ENCODE results near the gene ASIC4. TPM values are rescaled to one million over a fixed set of nuclear protein-coding genes. Genes with fewer than 3 reads are reported as not detected.

Gene ASIC4
- total and polyA plus RNA-seq, 2 of the 13 experiments (the other 11 are each of a cell fraction or from before 2014, with no cell fraction given): 0.03 TPM; not detected in 1

DNA sequence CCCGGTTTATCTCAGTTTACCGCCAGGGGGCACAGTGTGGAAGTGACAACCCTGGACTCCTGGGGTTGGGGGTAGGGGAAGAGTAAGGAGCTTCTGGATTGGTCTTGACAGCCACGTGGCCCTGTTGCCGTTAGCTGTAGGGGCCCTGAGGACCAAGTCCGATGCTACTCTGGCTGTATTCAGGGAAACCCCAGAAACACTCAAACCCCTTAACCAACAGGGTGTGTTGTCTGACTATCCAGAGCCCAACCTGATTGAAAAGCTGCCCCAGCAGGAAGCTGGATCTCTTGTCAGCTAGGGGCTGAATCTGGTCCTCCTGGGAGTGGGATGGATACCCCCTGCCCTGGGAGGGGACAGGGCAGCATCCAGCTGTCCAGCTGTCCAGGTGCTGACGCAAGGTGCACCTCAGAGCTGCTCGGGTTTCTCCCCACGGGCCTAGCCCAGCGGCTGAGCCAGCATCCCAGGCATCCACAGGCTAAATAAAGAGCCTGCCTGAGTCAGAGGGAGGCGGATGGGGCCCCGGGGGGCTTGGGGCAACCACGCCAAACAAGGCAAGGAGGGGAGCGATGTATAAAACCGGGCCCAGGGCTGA, 18.7 kb upstream of the ASIC4 start (continued):
- TF ChIP-seq, protein P1, sequence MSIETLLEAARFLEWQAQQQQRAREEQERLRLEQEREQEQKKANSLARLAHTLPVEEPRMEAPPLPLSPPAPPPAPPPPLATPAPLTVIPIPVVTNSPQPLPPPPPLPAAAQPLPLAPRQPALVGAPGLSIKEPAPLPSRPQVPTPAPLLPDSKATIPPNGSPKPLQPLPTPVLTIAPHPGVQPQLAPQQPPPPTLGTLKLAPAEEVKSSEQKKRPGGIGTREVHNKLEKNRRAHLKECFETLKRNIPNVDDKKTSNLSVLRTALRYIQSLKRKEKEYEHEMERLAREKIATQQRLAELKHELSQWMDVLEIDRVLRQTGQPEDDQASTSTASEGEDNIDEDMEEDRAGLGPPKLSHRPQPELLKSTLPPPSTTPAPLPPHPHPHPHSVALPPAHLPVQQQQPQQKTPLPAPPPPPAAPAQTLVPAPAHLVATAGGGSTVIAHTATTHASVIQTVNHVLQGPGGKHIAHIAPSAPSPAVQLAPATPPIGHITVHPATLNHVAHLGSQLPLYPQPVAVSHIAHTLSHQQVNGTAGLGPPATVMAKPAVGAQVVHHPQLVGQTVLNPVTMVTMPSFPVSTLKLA (IDR thresholded peaks at IDR 0.05): peak; percentile 73
- TF ChIP-seq HNF4A (CRISPR knock-in tag; IDR thresholded peaks at IDR 0.05) (no peak), MAZ (IDR thresholded peaks at IDR 0.05; ENCODE audit: borderline replicate concordance, low read depth, low read length) (peak; percentile 70; the same call in 1 of the 2 replicates), MAZ (CRISPR knock-in tag; IDR thresholded peaks at IDR 0.05; ENCODE audit: low read depth) (peak; percentile 68; the same call in 1 of the 2 replicates), CHD2 (IDR thresholded peaks at IDR 0.05; ENCODE audit: low read depth, low read length) (no peak; the same call in 1 of the 2 replicates), TEAD2 (CRISPR knock-in tag; IDR thresholded peaks at IDR 0.05) (no peak), GABPB1 (CRISPR knock-in tag; IDR thresholded peaks at IDR 0.05) (no peak; the same call in 1 of the 2 replicates), ZNF577 (CRISPR knock-in tag; IDR thresholded peaks at IDR 0.05; ENCODE audit: borderline replicate concordance, low read depth) (no peak), ZNF878 (CRISPR knock-in tag; IDR thresholded peaks at IDR 0.05) (no peak), RARA (CRISPR knock-in tag; IDR thresholded peaks at IDR 0.05) (0 out of 2 replicates have a peak, but pooled peaks have one; percentile 5), ZNF251 (CRISPR knock-in tag; IDR thresholded peaks at IDR 0.05) (no peak), YY1 (IDR thresholded peaks at IDR 0.05; ENCODE audit: insufficient read depth, insufficient replicate concordance, low read depth, low read length) (no peak), RFX1 (IDR thresholded peaks at IDR 0.05) (no peak)
- TF ChIP-seq, protein P2, sequence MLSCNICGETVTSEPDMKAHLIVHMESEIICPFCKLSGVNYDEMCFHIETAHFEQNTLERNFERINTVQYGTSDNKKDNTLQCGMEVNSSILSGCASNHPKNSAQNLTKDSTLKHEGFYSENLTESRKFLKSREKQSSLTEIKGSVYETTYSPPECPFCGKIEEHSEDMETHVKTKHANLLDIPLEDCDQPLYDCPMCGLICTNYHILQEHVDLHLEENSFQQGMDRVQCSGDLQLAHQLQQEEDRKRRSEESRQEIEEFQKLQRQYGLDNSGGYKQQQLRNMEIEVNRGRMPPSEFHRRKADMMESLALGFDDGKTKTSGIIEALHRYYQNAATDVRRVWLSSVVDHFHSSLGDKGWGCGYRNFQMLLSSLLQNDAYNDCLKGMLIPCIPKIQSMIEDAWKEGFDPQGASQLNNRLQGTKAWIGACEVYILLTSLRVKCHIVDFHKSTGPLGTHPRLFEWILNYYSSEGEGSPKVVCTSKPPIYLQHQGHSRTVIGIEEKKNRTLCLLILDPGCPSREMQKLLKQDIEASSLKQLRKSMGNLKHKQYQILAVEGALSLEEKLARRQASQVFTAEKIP (CRISPR knock-in tag; IDR thresholded peaks at IDR 0.05; ENCODE audit: borderline replicate concordance): no peak
- TF ChIP-seq, protein P3, sequence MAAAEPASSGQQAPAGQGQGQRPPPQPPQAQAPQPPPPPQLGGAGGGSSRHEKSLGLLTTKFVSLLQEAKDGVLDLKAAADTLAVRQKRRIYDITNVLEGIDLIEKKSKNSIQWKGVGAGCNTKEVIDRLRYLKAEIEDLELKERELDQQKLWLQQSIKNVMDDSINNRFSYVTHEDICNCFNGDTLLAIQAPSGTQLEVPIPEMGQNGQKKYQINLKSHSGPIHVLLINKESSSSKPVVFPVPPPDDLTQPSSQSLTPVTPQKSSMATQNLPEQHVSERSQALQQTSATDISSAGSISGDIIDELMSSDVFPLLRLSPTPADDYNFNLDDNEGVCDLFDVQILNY (CRISPR knock-in tag; conservative IDR thresholded peaks at IDR 0.05): no peak
- TF ChIP-seq, protein P4, sequence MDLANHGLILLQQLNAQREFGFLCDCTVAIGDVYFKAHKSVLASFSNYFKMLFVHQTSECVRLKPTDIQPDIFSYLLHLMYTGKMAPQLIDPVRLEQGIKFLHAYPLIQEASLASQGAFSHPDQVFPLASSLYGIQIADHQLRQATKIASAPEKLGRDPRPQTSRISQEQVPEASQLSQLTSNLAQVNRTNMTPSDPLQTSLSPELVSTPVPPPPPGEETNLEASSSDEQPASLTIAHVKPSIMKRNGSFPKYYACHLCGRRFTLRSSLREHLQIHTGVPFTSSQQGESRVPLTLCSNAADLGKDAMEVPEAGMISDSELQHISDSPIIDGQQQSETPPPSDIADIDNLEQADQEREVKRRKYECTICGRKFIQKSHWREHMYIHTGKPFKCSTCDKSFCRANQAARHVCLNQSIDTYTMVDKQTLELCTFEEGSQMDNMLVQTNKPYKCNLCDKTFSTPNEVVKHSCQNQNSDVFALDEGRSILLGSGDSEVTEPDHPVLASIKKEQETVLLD (CRISPR knock-in tag; IDR thresholded peaks at IDR 0.05; ENCODE audit: low read depth): no peak
- TF ChIP-seq, protein P5, sequence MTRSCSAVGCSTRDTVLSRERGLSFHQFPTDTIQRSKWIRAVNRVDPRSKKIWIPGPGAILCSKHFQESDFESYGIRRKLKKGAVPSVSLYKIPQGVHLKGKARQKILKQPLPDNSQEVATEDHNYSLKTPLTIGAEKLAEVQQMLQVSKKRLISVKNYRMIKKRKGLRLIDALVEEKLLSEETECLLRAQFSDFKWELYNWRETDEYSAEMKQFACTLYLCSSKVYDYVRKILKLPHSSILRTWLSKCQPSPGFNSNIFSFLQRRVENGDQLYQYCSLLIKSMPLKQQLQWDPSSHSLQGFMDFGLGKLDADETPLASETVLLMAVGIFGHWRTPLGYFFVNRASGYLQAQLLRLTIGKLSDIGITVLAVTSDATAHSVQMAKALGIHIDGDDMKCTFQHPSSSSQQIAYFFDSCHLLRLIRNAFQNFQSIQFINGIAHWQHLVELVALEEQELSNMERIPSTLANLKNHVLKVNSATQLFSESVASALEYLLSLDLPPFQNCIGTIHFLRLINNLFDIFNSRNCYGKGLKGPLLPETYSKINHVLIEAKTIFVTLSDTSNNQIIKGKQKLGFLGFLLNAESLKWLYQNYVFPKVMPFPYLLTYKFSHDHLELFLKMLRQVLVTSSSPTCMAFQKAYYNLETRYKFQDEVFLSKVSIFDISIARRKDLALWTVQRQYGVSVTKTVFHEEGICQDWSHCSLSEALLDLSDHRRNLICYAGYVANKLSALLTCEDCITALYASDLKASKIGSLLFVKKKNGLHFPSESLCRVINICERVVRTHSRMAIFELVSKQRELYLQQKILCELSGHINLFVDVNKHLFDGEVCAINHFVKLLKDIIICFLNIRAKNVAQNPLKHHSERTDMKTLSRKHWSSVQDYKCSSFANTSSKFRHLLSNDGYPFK (CRISPR knock-in tag; IDR thresholded peaks at IDR 0.05; ENCODE audit: borderline replicate concordance): no peak
- TF ChIP-seq, protein P6, sequence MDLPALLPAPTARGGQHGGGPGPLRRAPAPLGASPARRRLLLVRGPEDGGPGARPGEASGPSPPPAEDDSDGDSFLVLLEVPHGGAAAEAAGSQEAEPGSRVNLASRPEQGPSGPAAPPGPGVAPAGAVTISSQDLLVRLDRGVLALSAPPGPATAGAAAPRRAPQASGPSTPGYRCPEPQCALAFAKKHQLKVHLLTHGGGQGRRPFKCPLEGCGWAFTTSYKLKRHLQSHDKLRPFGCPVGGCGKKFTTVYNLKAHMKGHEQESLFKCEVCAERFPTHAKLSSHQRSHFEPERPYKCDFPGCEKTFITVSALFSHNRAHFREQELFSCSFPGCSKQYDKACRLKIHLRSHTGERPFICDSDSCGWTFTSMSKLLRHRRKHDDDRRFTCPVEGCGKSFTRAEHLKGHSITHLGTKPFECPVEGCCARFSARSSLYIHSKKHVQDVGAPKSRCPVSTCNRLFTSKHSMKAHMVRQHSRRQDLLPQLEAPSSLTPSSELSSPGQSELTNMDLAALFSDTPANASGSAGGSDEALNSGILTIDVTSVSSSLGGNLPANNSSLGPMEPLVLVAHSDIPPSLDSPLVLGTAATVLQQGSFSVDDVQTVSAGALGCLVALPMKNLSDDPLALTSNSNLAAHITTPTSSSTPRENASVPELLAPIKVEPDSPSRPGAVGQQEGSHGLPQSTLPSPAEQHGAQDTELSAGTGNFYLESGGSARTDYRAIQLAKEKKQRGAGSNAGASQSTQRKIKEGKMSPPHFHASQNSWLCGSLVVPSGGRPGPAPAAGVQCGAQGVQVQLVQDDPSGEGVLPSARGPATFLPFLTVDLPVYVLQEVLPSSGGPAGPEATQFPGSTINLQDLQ (CRISPR knock-in tag; IDR thresholded peaks at IDR 0.05): no peak

Data from HepG2 (cell line).